ENCODE measurements around the gene VWA2. TPM values are rescaled to one million over a fixed set of nuclear protein-coding genes. Genes with fewer than 3 reads are reported as not detected.

The VWA2 gene
- total RNA-seq, 1 experiment from 2014 or later, result not detected

DNA sequence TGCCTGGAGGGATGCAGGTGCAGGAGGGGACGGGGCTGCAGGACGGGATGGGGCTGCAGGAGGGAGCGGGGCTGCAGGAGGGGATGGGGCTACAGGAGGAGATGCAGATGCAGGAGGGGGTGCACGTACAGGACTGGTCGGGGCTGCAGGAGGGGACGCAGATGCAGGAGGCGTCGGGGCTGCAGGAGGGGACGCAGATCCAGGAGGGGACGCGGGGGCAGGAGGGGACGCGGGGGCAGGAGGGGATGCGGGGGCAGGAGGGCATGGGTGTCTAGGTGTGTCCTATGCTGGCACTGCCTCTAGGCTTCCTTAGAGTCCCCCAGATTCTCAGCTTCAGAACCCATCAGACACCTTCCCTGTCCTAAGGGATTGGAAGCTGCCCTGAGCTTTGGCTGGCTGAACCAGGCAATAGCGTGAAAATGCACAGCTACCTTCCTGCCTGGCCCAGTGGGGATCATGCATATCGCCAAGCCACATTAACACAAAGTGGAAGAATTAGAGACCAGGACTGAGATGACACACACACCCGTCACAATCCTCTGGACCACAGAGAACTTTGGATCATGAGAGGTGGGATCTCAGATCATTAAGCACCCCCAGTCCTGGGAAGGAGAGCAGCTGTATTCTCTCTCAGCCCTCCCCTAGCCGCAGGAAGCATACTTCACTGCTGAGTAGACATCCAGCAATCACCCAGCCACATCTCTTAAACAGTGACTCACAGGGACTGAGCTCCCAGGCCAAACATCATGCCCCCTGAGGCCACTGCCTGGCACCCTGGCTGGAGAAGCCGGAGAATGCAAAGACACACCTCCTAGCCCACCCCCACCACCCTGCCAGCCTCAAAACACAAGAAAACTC lies 67.3 kb downstream of the VWA2 start:
- peaks cover 4% of the 10 kb centered on the region for H3K36me3 Mint-ChIP-seq (ENCODE audit: insufficient read depth, unreplicated experiment)
- POLR2A ChIA-PET, result interaction anchor here (0.7 to 1.8 kb wide), 4 partner anchors 11 to 127 kb away, joined by 3 to 7 read pairs (median 4); no protein-coding TSS in a partner anchor
- CTCF ChIA-PET, result interaction anchor here (0.5 to 1.4 kb wide), 13 partner anchors 9 to 837 kb away, joined by 3 to 5 read pairs (median 4); no protein-coding TSS in a partner anchor
- no peaks in the 10 kb centered on the region for H3K9me3 Mint-ChIP-seq (ENCODE audit: unreplicated experiment)
- intact Hi-C loops (cut with micrococcal nuclease), result loop anchor here (10.0 kb wide), 1 partner anchor 398 kb away; no protein-coding TSS in a partner anchor
- DNase-seq (ENCODE audit: unreplicated experiment), result peak; percentile 92
- no TSS peak for BruUV-seq (replicated peaks)
- no peak overlapping the region for H3K27ac Mint-ChIP-seq (ENCODE audit: low read depth, unreplicated experiment)
- no peak overlapping the region for H3K4me3 Mint-ChIP-seq (ENCODE audit: unreplicated experiment)
- TF ChIP-seq CTCF (IDR thresholded peaks at IDR 0.05; ENCODE audit: unreplicated experiment), result no peak
- peaks cover 20% of the 10 kb centered on the region for H3K4me1 Mint-ChIP-seq (ENCODE audit: insufficient read depth, unreplicated experiment)
- no peaks in the 10 kb centered on the region for H3K27me3 Mint-ChIP-seq (ENCODE audit: insufficient read depth, unreplicated experiment)

DNA sequence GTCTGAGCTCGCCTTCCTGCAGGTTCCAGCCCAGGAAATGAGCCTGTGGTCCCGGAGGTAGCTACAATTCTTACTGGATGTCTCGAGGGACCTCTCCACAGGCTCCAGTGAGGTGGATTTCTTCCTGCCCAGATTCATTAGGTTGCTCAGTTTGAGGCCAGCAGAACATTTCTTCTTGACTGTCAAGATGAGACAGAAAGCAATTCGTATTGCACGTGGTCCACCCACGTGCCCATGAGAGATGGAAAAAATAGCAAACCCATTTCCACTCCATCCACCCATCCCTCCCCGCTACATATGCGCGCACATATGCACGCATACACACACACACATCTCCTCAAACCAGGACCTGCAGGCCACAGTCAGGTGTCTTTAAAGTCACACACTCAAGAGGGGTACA lies 68.7 kb downstream of the VWA2 start:
- Mint-ChIP-seq H3K9me3 (ENCODE audit: unreplicated experiment) (no peaks in the 10 kb centered on the region), H3K27me3 (ENCODE audit: insufficient read depth, unreplicated experiment) (no peaks in the 10 kb centered on the region), H3K4me1 (ENCODE audit: insufficient read depth, unreplicated experiment) (peaks cover 20% of the 10 kb centered on the region), H3K36me3 (ENCODE audit: insufficient read depth, unreplicated experiment) (peaks cover 8% of the 10 kb centered on the region), H3K27ac (ENCODE audit: low read depth, unreplicated experiment) (no peak overlapping the region), H3K4me3 (ENCODE audit: unreplicated experiment) (no peak overlapping the region)
- no peak for TF ChIP-seq CTCF (IDR thresholded peaks at IDR 0.05; ENCODE audit: unreplicated experiment)
- intact Hi-C loops (cut with micrococcal nuclease), result loop anchor here (10.0 kb wide), 1 partner anchor 397 kb away; no protein-coding TSS in a partner anchor
- no peak for DNase-seq (ENCODE audit: unreplicated experiment)
- BruUV-seq (replicated peaks), result no TSS peak
- ChIA-PET POLR2A (interaction anchor here (1.0 to 1.8 kb wide), 3 partner anchors 12 to 95 kb away, joined by 3 to 7 read pairs (median 4); no protein-coding TSS in a partner anchor), CTCF (interaction anchor here (0.6 to 1.6 kb wide), 6 partner anchors 20 to 822 kb away, joined by 3 to 4 read pairs (median 3); no protein-coding TSS in a partner anchor)

DNA sequence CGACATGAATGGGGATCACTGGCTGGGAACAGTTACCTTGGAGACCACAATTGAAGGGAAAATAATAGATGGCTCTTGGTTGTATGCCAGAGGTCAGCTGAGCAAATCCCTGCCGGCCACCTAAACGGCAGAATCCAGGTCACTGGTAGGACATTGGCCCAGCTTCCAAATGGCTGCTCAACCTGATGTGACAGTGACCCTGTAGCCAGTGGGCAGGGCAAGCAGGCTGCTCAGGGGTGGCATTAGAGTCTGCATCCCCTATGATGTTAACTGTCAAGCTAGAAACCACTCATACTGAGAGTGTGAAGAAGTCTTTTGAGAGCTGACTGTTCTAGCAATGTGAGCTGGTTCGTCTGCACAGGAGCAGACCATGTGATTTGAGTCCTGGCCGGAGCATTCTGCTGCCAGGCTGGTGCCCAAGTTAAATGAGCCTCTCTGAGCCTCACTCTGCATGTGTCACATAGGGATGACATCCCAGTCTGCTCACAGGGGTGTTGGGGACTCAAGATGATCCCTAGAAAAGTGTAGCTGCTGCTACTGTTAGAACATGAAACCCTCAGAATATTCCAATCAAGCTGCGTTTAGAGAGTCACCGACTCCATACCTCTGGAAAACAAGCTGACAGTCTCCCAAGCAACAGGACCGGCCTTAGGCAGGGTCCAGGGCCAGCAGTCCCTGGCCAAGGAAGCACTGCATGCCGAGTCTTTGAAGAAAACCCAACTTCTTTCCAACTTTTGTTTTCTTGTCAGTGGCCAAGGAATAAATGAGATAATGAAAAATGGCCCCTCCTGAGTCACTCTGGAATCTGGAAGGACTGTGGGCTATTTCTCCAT lies 69.7 kb downstream of the VWA2 start:
- H3K9me3 Mint-ChIP-seq (ENCODE audit: unreplicated experiment), result no peaks in the 10 kb centered on the region
- CTCF ChIA-PET, result interaction anchor here (0.7 to 1.6 kb wide), 4 partner anchors 12 to 157 kb away, joined by 3 to 8 read pairs (median 4); no protein-coding TSS in a partner anchor
- BruUV-seq (replicated peaks), result no TSS peak
- no peak for TF ChIP-seq CTCF (IDR thresholded peaks at IDR 0.05; ENCODE audit: unreplicated experiment)
- H3K36me3 Mint-ChIP-seq (ENCODE audit: insufficient read depth, unreplicated experiment), result peaks cover 8% of the 10 kb centered on the region
- POLR2A ChIA-PET, result interaction anchor here (2.0 kb wide), 1 partner anchor 12 kb away, joined by 4 read pairs; no protein-coding TSS in a partner anchor
- H3K4me1 Mint-ChIP-seq (ENCODE audit: insufficient read depth, unreplicated experiment), result peaks cover 18% of the 10 kb centered on the region
- no peak for DNase-seq (ENCODE audit: unreplicated experiment)
- H3K4me3 Mint-ChIP-seq (ENCODE audit: unreplicated experiment), result no peak overlapping the region
- intact Hi-C loops (cut with micrococcal nuclease), result loop anchor here (10.0 kb wide), 1 partner anchor 396 kb away; no protein-coding TSS in a partner anchor
- no peaks in the 10 kb centered on the region for H3K27me3 Mint-ChIP-seq (ENCODE audit: insufficient read depth, unreplicated experiment)
- H3K27ac Mint-ChIP-seq (ENCODE audit: low read depth, unreplicated experiment), result no peak overlapping the region
